ENCODE measurements around the gene FAM186B.

- TF ChIP-seq CHCHD3 (CRISPR knock-in tag; IDR thresholded peaks at IDR 0.05) (no peak), REST (IDR thresholded peaks at IDR 0.05; ENCODE audit: borderline replicate concordance in 1 of 2, low read depth in 1 of 2, low read length in 2 of 2) (no peak), ZNF205 (CRISPR knock-in tag; IDR thresholded peaks at IDR 0.05) (no peak), RBFOX2 (IDR thresholded peaks at IDR 0.05; ENCODE audit: low read depth, low read length) (no peak), SRF (IDR thresholded peaks at IDR 0.05; ENCODE audit: low read depth, low read length) (no peak), ZNF713 (CRISPR knock-in tag; IDR thresholded peaks at IDR 0.05) (no peak), JUN (CRISPR knock-in tag; IDR thresholded peaks at IDR 0.05) (no peak), GABPA (IDR thresholded peaks at IDR 0.05; ENCODE audit: low read depth, low read length) (no peak), GABPA (CRISPR knock-in tag; IDR thresholded peaks at IDR 0.05; ENCODE audit: low read depth) (no peak)
Measured at GRCh38 chr12:49643135-49643534, 37.7 kb upstream of the FAM186B start.
